Hematopoietic multipotent progenitor cell treated with erythropoietin and hydrocortisone succinate and interleukin-3 and kit ligand, for 15 days (in vitro differentiated cells): ENCODE data around the gene MCC.

Source experiments
- DNase-seq: peaks from one replicate; pipeline ENCODE4 v3.0.0-alpha.2; 2015; ENCODE audit warnings: low spot score

Gene MCC

GRCh38 chr5:113364466-113364865 lies 123.8 kb downstream of the MCC start:
- DNase-seq, result no peak

- DNase-seq, result no peak
Measured at GRCh38 chr5:113361701-113362100, 126.6 kb downstream of the MCC start.

- no peak for DNase-seq
Measured at GRCh38 chr5:113359419-113359818, 128.8 kb downstream of the MCC start.

GRCh38 chr5:113358696-113359095 lies 129.6 kb downstream of the MCC start:
- no peak for DNase-seq

- DNase-seq, result no peak
Measured at GRCh38 chr5:113357696-113358476, 130.4 kb downstream of the MCC start.

- DNase-seq, result no peak
Measured at GRCh38 chr5:113356487-113356886, 131.8 kb downstream of the MCC start.

- no peak for DNase-seq
Measured at GRCh38 chr5:113354055-113354454, 134.2 kb downstream of the MCC start.

GRCh38 chr5:113347572-113347971 lies 140.7 kb downstream of the MCC start:
- DNase-seq, result no peak

- DNase-seq, result no peak
Measured at GRCh38 chr5:113344973-113345940, 143.0 kb downstream of the MCC start.

GRCh38 chr5:113343343-113343742 lies 144.9 kb downstream of the MCC start:
- no peak for DNase-seq

- DNase-seq, result no peak
Measured at GRCh38 chr5:113340537-113340936, 147.7 kb downstream of the MCC start.

- no peak for DNase-seq
Measured at GRCh38 chr5:113338628-113339027, 149.6 kb downstream of the MCC start.

- DNase-seq, result no peak
Measured at GRCh38 chr5:113337515-113338415, 150.5 kb downstream of the MCC start.

GRCh38 chr5:113336975-113337374 lies 151.3 kb downstream of the MCC start:
- DNase-seq, result no peak

- DNase-seq, result no peak
Measured at GRCh38 chr5:113333411-113333810, 154.8 kb downstream of the MCC start.

GRCh38 chr5:113331209-113331551 lies 157.1 kb downstream of the MCC start:
- no peak for DNase-seq

GRCh38 chr5:113330533-113331208 lies 157.6 kb downstream of the MCC start:
- DNase-seq, result no peak

GRCh38 chr5:113329981-113330380 lies 158.3 kb downstream of the MCC start:
- DNase-seq, result no peak

- DNase-seq, result no peak
Measured at GRCh38 chr5:113325054-113325453, 163.2 kb downstream of the MCC start.

- no peak for DNase-seq
Measured at GRCh38 chr5:113321276-113321675, 167.0 kb downstream of the MCC start.

- DNase-seq, result no peak
Measured at GRCh38 chr5:113320273-113320780, 167.9 kb downstream of the MCC start.
